Neural cell (in vitro differentiated cells): ENCODE data around the gene CETP.

Experiments used
- EP300 ChIP-seq: fragments of 450-650 bp; conservative IDR thresholded peaks from 2 replicates; pipeline ENCODE4 v1.6.1; 2014; ENCODE audit warnings: antibody characterized with exemption, mild to moderate bottlenecking, moderate library complexity; ENCODE audit not compliant: poor library complexity, severe bottlenecking
- EZH2 ChIP-seq: fragments of 200-600, 300-800 bp; shearing (Covaris generic), sonication (generic); IDR thresholded peaks from 2 replicates; pipeline ENCODE4 v1.6.1; 2014; ENCODE audit warnings: antibody characterized with exemption, low read length, borderline replicate concordance, mild to moderate bottlenecking; ENCODE audit not compliant: insufficient read depth, poor library complexity, severe bottlenecking
- POLR2AphosphoS5 ChIP-seq: IDR thresholded peaks from 2 replicates; pipeline ENCODE4 v1.6.1; 2012
- RAD21 ChIP-seq: fragments of 450-650 bp; conservative IDR thresholded peaks from 2 replicates; pipeline ENCODE4 v1.6.1; 2014; ENCODE audit warnings: antibody characterized with exemption, mild to moderate bottlenecking, moderate library complexity
- TAF1 ChIP-seq: IDR thresholded peaks from 2 replicates; pipeline ENCODE4 v1.6.1; 2012; ENCODE audit warnings: low read depth
- TF ChIP-seq, protein P1 (sequence below): fragments of 450-650 bp; IDR thresholded peaks from 2 replicates; pipeline ENCODE4 v1.5.1; 2014; ENCODE audit warnings: antibody characterized with exemption, mild to moderate bottlenecking, moderate library complexity; ENCODE audit not compliant: poor library complexity, severe bottlenecking
- TF ChIP-seq, protein P2 (sequence below): IDR thresholded peaks from 2 replicates; pipeline ENCODE4 v1.6.1; 2012; ENCODE audit warnings: borderline replicate concordance

DNA sequence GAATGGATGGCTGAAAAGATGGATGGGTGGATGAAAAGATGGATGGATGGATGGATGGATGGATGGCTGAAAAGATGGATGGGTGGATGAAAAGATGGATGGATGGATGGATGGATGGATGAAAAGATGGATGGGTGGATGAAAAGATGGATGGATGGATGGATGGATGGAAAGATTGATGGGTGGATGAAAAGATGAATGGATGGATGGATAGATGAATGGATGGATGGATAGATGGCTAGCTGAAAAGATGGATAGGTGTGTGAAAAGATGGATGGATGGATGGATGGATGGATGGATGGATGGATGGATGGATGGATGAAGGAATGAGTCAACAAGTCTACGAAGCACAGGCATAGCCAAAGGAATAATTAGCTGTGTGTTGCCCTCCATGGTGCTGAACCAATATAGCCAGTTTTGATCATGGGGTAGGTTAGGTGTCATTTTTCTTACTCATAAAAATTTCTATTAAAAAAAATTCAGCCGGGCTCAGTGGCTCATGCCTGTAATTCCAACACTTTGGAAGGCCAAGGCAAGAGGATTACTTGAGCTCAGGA lies 68.7 kb downstream of the CETP start:
- TF ChIP-seq, protein P1, sequence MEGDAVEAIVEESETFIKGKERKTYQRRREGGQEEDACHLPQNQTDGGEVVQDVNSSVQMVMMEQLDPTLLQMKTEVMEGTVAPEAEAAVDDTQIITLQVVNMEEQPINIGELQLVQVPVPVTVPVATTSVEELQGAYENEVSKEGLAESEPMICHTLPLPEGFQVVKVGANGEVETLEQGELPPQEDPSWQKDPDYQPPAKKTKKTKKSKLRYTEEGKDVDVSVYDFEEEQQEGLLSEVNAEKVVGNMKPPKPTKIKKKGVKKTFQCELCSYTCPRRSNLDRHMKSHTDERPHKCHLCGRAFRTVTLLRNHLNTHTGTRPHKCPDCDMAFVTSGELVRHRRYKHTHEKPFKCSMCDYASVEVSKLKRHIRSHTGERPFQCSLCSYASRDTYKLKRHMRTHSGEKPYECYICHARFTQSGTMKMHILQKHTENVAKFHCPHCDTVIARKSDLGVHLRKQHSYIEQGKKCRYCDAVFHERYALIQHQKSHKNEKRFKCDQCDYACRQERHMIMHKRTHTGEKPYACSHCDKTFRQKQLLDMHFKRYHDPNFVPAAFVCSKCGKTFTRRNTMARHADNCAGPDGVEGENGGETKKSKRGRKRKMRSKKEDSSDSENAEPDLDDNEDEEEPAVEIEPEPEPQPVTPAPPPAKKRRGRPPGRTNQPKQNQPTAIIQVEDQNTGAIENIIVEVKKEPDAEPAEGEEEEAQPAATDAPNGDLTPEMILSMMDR, result no peak
- TF ChIP-seq EZH2 (no peak), RAD21 (no peak), EP300 (no peak), POLR2AphosphoS5 (no peak), TAF1 (no peak)
- TF ChIP-seq, protein P2, sequence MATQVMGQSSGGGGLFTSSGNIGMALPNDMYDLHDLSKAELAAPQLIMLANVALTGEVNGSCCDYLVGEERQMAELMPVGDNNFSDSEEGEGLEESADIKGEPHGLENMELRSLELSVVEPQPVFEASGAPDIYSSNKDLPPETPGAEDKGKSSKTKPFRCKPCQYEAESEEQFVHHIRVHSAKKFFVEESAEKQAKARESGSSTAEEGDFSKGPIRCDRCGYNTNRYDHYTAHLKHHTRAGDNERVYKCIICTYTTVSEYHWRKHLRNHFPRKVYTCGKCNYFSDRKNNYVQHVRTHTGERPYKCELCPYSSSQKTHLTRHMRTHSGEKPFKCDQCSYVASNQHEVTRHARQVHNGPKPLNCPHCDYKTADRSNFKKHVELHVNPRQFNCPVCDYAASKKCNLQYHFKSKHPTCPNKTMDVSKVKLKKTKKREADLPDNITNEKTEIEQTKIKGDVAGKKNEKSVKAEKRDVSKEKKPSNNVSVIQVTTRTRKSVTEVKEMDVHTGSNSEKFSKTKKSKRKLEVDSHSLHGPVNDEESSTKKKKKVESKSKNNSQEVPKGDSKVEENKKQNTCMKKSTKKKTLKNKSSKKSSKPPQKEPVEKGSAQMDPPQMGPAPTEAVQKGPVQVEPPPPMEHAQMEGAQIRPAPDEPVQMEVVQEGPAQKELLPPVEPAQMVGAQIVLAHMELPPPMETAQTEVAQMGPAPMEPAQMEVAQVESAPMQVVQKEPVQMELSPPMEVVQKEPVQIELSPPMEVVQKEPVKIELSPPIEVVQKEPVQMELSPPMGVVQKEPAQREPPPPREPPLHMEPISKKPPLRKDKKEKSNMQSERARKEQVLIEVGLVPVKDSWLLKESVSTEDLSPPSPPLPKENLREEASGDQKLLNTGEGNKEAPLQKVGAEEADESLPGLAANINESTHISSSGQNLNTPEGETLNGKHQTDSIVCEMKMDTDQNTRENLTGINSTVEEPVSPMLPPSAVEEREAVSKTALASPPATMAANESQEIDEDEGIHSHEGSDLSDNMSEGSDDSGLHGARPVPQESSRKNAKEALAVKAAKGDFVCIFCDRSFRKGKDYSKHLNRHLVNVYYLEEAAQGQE, result no peak
